GM12892 (cell line): ENCODE data around the gene TMEM125.

Experiments used
- DNase-seq: peaks from one replicate; pipeline ENCODE4 v3.0.0; 2011; ENCODE audit not compliant: insufficient read length
- FAIRE-seq: peaks from 2 replicates; lab custom pipeline; 2011; peaks lifted over from hg19 to GRCh38; lab: Jason Lieb, UNC
- POLR2A ChIP-seq: IDR thresholded peaks from 2 replicates; pipeline ENCODE4 v1.6.1; 2011; ENCODE audit warnings: low read depth, low read length, control low read depth
- POLR2AphosphoS5 ChIP-seq: IDR thresholded peaks from 2 replicates; pipeline ENCODE4 v1.6.1; 2011; ENCODE audit warnings: low read depth, low read length, control low read depth
- TAF1 ChIP-seq: IDR thresholded peaks from 2 replicates; pipeline ENCODE4 v1.6.1; 2011; ENCODE audit warnings: low read depth, mild to moderate bottlenecking, control low read depth, low read length, borderline replicate concordance

The TMEM125 gene

DNA sequence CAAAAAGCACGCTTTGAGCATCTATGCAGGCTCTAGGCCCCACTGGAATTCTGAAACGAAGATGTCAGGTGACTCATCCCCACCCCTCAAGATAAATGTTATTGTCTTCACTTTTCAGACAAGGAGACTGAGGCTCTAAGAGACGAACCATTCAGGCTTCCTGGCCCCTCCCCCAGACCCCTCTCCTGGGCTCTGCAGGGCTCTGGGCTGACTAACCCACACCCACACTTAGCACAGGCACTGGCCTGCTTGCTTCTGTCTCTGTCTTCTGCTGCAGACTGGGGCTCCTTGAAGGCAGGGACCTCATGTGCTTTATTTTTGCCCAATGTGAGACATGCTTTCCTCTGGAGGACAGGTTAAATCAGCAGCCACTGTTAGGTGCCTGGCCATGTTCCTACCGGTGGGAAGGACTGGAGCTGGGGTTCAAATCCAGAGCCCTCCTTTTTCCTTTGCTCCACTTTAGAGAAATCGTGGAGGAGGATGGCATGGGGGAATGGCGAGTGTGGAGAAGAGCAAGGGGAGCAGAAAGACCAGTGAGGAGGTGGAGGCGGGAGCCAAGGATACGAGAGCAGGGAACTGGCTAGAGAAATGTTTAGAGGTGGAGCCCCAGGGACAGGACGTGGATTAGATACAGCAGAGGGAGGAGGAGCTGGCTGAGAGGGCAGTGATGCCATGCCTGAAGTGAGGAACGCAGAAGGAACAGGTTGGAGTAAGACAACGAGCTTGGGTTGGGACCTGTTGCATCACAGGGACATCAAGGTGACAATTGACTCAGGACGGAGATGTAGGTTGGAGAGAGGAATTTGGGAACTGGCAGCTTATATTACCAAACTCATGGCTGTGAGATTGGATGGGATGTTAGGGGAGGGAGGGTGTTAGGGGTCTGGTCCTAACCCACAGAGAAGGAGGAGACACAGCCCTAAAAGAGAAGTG, 1.7 kb downstream of the TMEM125 start:
- TF ChIP-seq POLR2A (no peak), POLR2AphosphoS5 (no peak), TAF1 (no peak)
- DNase-seq: no peak
- no peak for FAIRE-seq

DNA sequence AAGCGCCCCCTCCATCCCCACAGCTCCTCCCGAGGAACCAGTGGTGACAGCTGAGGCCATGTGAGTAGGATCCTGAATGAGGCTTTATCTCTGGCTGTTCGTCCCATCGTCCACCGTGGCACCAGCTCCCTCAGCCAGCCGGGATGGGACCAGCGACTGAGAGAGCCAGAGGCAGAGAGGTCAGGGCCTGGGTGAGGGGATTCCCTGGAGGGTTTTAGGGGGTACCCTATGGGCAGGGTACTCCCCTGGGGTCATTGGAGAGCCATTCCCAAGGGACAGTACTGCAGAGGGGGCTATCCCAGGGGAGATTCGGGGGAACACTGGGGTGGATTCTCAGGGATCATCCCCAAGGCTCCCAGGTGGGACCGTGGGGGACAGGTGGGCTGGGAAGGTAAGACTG, 2.4 kb downstream of the TMEM125 start:
- DNase-seq (no peak), FAIRE-seq (no peak)
- TF ChIP-seq TAF1: no peak
- no peak for TF ChIP-seq POLR2A
- TF ChIP-seq POLR2AphosphoS5: no peak

DNA sequence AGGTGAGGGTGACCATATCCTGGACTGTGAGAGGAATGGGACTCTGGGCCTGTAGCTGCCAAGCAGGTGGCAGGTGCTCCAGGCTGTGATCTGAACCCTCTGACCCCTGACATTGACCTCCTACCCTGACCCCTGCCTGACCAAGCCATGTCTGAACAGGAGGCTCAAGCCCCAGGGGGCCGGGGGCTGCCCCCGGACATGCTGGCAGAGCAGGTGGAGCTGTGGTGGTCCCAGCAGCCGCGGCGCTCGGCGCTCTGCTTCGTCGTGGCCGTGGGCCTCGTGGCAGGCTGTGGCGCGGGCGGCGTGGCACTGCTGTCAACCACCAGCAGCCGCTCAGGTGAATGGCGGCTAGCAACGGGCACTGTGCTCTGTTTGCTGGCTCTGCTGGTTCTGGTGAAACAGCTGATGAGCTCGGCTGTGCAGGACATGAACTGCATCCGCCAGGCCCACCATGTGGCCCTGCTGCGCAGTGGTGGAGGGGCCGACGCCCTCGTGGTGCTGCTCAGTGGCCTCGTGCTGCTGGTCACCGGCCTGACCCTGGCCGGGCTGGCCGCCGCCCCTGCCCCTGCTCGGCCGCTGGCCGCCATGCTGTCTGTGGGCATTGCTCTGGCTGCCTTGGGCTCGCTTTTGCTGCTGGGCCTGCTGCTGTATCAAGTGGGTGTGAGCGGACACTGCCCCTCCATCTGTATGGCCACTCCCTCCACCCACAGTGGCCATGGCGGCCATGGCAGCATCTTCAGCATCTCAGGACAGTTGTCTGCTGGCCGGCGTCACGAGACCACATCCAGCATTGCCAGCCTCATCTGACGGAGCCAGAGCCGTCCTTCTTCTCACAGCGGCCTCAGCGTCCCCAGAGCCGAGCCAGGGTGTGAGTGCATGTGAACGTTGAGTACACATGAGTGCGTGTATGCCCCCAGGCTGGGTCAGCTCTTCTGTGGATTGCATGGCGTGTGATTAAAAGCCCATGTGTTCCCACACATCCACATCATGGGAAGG, 3.1 kb downstream of the TMEM125 start:
- FAIRE-seq: no peak
- TF ChIP-seq TAF1 (no peak), POLR2A (no peak), POLR2AphosphoS5 (no peak)

DNA sequence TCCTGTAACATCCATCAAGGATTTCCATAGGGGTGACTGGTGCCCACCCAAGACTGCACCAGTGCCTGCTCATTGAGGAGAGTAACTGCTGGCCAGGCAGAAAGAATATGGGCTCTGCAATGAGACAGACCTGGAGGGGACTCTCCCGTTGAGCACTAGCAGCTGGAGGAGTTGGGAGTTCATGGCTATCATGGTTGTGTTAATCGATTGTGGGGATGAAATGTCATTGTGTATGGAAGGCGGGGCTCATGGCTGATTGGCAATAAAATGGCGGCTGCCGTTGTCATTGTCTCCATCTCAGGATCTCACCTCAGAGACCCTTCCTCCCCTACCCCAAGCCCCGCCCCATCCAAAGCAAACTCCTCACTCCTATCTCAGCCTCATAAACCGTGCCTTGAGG, 3.9 kb downstream of the TMEM125 start:
- no peak for FAIRE-seq
- no peak for DNase-seq
- TF ChIP-seq POLR2AphosphoS5 (no peak), POLR2A (no peak), TAF1 (no peak)

More for the DNA sequence above, 3.1 kb downstream of the TMEM125 start:
- DNase-seq: no peak

DNA sequence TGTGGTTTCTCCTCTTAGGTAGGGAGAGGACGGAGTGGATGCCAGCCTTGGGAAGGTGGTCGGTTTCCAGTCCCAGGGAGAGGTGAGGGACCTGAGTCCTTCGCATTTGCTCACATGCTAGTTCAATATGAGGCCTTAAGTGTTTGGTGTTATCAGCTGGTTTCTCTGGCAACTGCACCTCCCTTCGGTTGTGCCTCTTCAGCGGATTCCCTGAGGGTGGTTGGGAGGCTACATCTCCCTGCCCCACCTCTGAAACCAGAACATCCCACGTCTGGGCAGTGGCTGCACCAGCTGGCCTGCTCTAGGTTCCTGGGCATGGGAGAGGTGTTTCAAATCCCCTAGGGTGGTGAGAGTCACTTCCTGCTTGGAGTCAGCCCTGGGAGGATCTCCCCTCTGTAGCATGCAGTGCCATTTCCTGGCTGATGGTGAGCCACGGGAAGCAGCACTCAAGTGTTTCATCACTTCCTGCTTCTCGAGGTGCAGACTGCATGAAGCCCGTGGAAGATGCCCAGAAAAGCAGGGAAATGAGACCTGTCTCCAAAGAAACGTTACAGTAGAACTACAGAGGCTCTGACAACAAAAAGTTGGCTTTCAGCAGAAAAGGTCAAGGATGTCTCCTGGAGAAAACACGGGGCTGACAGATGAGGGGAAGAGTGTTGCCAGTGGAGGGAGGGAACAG, 4.5 kb downstream of the TMEM125 start:
- FAIRE-seq (peak; percentile 77), DNase-seq (no peak)
- TF ChIP-seq TAF1 (no peak), POLR2A (no peak), POLR2AphosphoS5 (no peak)

DNA sequence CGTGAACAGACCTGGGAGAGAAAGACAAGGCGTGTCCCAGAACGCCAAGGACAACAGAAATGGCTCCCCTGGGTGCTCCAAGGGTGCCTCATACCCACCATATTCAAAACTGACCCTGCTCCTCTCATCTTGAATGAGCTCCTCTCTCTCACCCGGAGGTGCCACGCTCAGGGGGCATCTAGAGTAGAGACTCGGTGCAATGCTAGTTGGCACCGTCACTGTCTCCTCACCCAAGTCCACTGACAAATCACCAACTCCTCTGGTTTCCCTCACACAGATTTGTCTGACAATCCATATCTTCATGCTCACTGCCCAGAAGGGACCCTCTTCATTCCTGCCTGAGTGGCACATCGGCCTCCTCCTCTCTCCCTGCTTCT, 5.0 kb downstream of the TMEM125 start:
- FAIRE-seq: no peak
- DNase-seq: no peak
- no peak for TF ChIP-seq TAF1
- TF ChIP-seq POLR2A: no peak
- TF ChIP-seq POLR2AphosphoS5: no peak

DNA sequence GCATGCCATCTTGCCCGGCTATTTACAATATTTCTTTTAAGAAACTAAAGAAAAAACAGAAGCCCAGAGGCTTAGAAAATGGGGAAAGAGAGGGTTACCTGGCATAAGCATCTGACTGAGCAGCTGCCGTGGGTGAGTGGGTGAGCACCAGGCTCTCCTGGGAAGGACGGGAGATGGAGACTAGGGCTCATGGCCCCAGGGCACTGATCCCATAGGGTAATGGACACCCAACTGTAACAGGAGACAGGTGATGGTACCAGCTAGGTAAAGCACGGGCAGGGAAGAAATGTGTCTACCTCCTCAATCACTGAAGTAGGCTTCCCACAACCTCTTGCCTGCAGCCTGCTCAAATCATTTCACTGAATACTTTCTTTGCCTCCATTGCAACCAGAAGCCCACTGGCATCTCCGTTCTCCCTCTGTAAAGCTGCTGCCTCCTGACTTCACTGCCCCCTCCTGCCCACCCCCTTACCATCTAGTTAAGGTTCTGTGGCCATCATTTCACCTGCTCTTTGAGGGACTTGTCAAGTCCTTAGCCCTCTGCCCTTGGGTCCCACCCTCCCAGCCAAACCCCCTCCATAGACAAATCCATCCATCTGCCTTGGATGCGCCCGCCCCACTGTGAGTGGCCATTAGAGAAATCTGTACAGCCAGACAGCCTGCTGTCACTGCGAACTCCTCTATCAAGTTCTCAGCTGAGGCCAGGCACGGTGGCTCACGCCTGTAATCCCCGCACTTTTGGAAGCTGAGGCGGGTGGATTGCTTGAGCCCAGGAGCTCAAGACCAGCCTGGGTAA, 6.2 kb downstream of the TMEM125 start:
- TF ChIP-seq POLR2AphosphoS5 (no peak), POLR2A (no peak)
- DNase-seq: no peak
- no peak for FAIRE-seq

DNA sequence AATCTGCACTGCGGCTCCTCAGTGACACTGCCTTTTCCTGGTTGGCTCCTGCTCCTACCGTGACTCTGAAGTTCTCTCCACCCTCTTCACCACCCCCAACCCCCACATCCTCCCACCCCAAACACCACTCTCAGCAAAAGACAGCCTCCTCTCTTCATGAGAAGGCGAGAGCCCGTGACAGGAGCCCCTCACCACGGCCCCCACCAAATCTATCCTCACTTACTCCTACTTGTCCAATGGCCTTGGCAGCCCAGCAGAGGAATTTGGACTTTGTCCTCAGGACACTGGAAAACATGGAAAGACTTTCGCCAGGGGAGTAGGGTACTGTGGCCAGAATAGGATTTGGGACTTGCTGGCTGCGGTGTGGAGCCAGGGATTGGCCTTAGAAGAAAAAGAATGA, 6.9 kb downstream of the TMEM125 start:
- FAIRE-seq (no peak), DNase-seq (no peak)
- TF ChIP-seq TAF1 (no peak), POLR2A (no peak), POLR2AphosphoS5 (no peak)

DNA sequence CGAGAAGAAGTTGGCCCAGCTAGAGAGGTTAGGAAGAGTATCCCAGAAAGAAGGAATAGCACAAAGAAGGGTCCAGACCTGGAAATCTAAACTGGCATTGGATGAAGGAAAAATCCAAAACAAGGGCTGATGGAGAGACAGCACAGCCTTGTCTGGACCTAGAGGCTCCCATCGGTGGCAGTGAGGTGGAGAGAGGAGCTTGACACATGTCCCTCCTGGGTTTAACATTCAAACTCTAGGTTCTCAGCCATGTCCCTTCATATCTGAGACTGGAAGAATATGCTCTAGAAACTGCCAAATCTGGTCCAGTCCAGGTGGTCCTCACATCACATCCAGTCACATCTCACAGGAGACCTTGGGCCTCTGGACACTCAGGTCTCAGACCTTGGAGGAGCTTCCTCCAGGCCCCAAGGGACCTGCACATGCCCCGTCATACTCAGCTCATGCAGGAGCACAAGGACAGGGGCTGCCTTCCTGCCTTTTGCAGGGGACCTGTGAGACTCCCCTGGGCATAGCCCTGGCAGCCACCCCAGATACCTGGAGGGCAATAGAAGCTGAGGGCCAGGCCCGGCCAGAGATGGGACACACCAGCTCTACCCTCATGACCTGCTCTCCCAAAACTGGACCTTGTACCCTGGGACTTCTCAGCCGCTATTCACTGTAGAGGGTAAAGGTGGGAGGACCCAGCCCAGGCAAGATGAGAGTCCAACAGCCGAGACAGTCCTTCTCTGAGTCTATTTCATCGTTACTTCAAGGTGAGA, 7.5 kb downstream of the TMEM125 start:
- FAIRE-seq: no peak
- DNase-seq: no peak
- TF ChIP-seq POLR2A (no peak), POLR2AphosphoS5 (no peak), TAF1 (no peak)
